MM.1S (cell line): ENCODE measurements around the gene CCR5AS.

Source experiments
- DNase-seq: peaks from one replicate; pipeline ENCODE4 v3.0.0-alpha.2; 2015
- H2AFZ ChIP-seq: fragments of 300-600 bp; sonication (generic); 2 replicates; pipeline ENCODE4 v1.6.0; 2016; ENCODE audit warnings: antibody characterized with exemption, low read length
- H3F3A ChIP-seq: fragments of 300-600 bp; sonication (generic); 2 replicates; pipeline ENCODE4 v1.6.1; 2016; ENCODE audit warnings: mild to moderate bottlenecking, antibody characterized with exemption, low read length, moderate library complexity, mixed read lengths; ENCODE audit not compliant: insufficient read depth
- H3K27ac ChIP-seq: fragments of 300-600 bp; sonication (generic); 2 replicates; pipeline ENCODE4 v1.5.1; 2016; ENCODE audit warnings: mild to moderate bottlenecking, low read length
- H3K27me3 ChIP-seq: fragments of 300-600 bp; sonication (generic); replicated peaks from 2 replicates; pipeline ENCODE4 v1.6.0; 2016; ENCODE audit warnings: low read length; ENCODE audit not compliant: insufficient read depth
- H3K36me3 ChIP-seq: fragments of 300-600 bp; sonication (generic); replicated peaks from 2 replicates; pipeline ENCODE4 v1.6.1; 2016; ENCODE audit warnings: mild to moderate bottlenecking, low read length, mixed read lengths; ENCODE audit not compliant: insufficient read depth
- H3K4me1 ChIP-seq: fragments of 300-600 bp; sonication (generic); 2 replicates; pipeline ENCODE4 v1.6.1; 2016; ENCODE audit warnings: low read length, mixed read lengths
- H3K4me2 ChIP-seq: fragments of 300-600 bp; sonication (generic); 2 replicates; pipeline ENCODE4 v1.6.0; 2016; ENCODE audit warnings: low read depth, low read length
- H3K4me3 ChIP-seq: fragments of 300-600 bp; sonication (generic); 2 replicates; pipeline ENCODE4 v1.5.1; 2016; ENCODE audit warnings: low read length, mixed read lengths
- H3K79me2 ChIP-seq: fragments of 300-600 bp; sonication (generic); 2 replicates; pipeline ENCODE4 v1.6.1; 2016; ENCODE audit warnings: mixed run types, low read length, mixed read lengths
- H3K9ac ChIP-seq: fragments of 300-600 bp; sonication (generic); 2 replicates; pipeline ENCODE4 v1.6.1; 2016; ENCODE audit warnings: low read length, mixed read lengths
- H3K9me2 ChIP-seq: fragments of 300-600 bp; sonication (generic); replicated peaks from 2 replicates; pipeline ENCODE4 v1.6.1; 2016; ENCODE audit warnings: mild to moderate bottlenecking, low read length, mixed read lengths; ENCODE audit not compliant: insufficient read depth
- H3K9me3 ChIP-seq: fragments of 300-600 bp; sonication (generic); replicated peaks from 2 replicates; pipeline ENCODE4 v1.6.1; 2016; ENCODE audit warnings: mild to moderate bottlenecking, low read length, mixed read lengths; ENCODE audit not compliant: insufficient read depth
- H4K20me1 ChIP-seq: fragments of 300-600 bp; sonication (generic); 2 replicates; pipeline ENCODE4 v1.6.1; 2016; ENCODE audit warnings: mild to moderate bottlenecking, low read length, moderate library complexity, mixed read lengths; ENCODE audit not compliant: insufficient read depth
- CTCF ChIP-seq: fragments of 300-600 bp; sonication (generic); IDR thresholded peaks from 2 replicates; pipeline ENCODE4 v1.5.1; 2016; ENCODE audit warnings: antibody characterized with exemption, low read length, mixed read lengths
- EZH2 ChIP-seq: fragments of 300-600 bp; sonication (generic); optimal IDR thresholded peaks from 2 replicates; pipeline ENCODE3; 2017; ENCODE audit warnings: low read depth, mild to moderate bottlenecking, antibody characterized with exemption, low read length, mixed read lengths
- EZH2phosphoT487 ChIP-seq: fragments of 300-600 bp; sonication (generic); IDR thresholded peaks from 2 replicates; pipeline ENCODE4 v1.6.1; 2018; ENCODE audit warnings: antibody characterized with exemption, low read length

The CCR5AS gene

DNA sequence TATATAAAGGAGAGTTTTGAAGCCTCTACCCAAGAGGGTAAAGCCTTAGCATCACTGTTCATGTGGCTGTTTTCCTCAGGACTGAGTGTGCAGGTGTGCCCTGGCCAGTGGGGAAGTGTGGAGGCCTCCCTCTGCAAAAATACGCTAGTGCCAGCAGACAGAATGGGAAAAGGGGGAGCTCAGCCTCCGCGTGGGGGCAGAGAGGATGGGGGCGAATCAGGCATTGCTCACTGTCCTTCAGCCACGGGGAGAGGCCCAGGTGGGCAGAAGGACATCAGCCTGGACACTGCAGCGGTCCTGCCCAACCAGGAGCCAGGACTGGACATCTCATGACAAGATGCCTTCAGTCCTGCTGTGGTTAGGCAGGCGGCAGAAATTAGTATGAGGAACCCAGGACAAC, 47.7 kb upstream of the CCR5AS start:
- no peaks in the 10 kb centered on the region for H3K27me3 ChIP-seq

GRCh38 chr3:46454209-46454595, 47.3 kb upstream of the CCR5AS start:
- Histone ChIP-seq H3K9me2 (no peaks in the 10 kb centered on the region), H3K27ac (peak overlapping the region; percentile 47; the same call in 1 of the 2 replicates), H3K79me2 (no peaks in the 10 kb centered on the region), H3K4me1 (peaks cover 22% of the 10 kb centered on the region), H3K9ac (peak overlapping the region; percentile 16; the same call in 1 of the 2 replicates), H4K20me1 (no peaks in the 10 kb centered on the region), H2AFZ (peak overlapping the region; percentile 63), H3K36me3 (no peaks in the 10 kb centered on the region), H3K27me3 (no peaks in the 10 kb centered on the region), H3K4me2 (peak overlapping the region; percentile 68), H3F3A (0 out of 2 replicates have a peak, but pooled peaks cover 5% of the 10 kb centered on the region), H3K4me3 (peak overlapping the region; percentile 5; the same call in 1 of the 2 replicates), H3K9me3 (no peaks in the 10 kb centered on the region)
- TF ChIP-seq CTCF (no peak), EZH2phosphoT487 (no peak), EZH2 (no peak)
- peak; percentile 59 for DNase-seq

More for the DNA sequence above, 47.7 kb upstream of the CCR5AS start:
- H3K79me2 ChIP-seq = no peaks in the 10 kb centered on the region
- H3K9me3 ChIP-seq = no peaks in the 10 kb centered on the region
- no peak overlapping the region for H3K9ac ChIP-seq
- peaks cover 22% of the 10 kb centered on the region for H3K4me1 ChIP-seq
- no peak overlapping the region for H2AFZ ChIP-seq
- TF ChIP-seq CTCF = no peak
- no peak for TF ChIP-seq EZH2
- TF ChIP-seq EZH2phosphoT487 = no peak
- H4K20me1 ChIP-seq = no peaks in the 10 kb centered on the region
- no peaks in the 10 kb centered on the region for H3K9me2 ChIP-seq
- no peak overlapping the region for H3K4me2 ChIP-seq
- no peak overlapping the region for H3K4me3 ChIP-seq
- H3F3A ChIP-seq = 0 out of 2 replicates have a peak, but pooled peaks cover 5% of the 10 kb centered on the region
- H3K36me3 ChIP-seq = no peaks in the 10 kb centered on the region
- H3K27ac ChIP-seq = peak overlapping the region; percentile 47; the same call in 1 of the 2 replicates
- no peak for DNase-seq

DNA sequence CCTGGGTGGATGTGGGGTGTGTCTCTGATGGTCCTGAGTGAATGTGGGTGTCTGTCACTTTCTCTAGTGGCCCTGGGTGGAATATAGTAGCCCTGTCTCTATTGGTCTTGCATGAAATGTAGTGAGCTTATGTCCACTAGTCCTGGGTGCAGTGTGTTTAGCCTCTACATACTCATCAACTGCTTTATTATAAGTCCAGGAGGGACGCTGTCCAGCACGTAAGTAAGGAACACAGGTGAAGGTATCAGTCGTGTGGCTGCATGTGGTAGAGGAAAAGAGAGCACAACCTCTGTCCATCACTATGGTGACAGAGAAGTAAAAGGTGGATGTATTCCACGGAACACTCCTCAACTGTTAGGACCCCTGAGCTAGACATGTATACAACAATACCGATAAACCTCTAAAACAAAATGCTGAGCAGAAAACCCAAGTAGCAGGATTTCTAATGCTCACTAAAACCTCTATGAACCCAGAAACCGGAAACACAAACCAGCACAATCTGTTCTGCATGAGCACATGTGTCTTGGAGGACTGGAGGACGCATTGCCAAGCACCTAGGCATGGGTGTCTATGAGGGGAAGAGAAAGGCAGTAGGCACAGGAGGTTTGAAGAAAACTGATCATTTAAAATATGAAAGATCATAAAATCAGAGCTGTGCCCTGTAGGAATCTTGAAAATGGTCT, 46.8 kb upstream of the CCR5AS start:
- no peaks in the 10 kb centered on the region for H4K20me1 ChIP-seq
- peak overlapping the region; percentile 68 for H3K4me2 ChIP-seq
- H3K9ac ChIP-seq = peak overlapping the region; percentile 16; the same call in 1 of the 2 replicates
- H3K9me3 ChIP-seq = no peaks in the 10 kb centered on the region
- H3K36me3 ChIP-seq = no peaks in the 10 kb centered on the region
- peak; percentile 35 for DNase-seq
- no peaks in the 10 kb centered on the region for H3K27me3 ChIP-seq
- no peak for TF ChIP-seq EZH2phosphoT487
- TF ChIP-seq CTCF = no peak
- no peak for TF ChIP-seq EZH2
- H3K4me1 ChIP-seq = peaks cover 22% of the 10 kb centered on the region
- no peaks in the 10 kb centered on the region for H3K9me2 ChIP-seq
- H3K79me2 ChIP-seq = no peaks in the 10 kb centered on the region
- peak overlapping the region; percentile 63 for H2AFZ ChIP-seq
- peak overlapping the region; percentile 5; the same call in 1 of the 2 replicates for H3K4me3 ChIP-seq
- 0 out of 2 replicates have a peak, but pooled peaks cover 5% of the 10 kb centered on the region for H3F3A ChIP-seq
- peak overlapping the region; percentile 47 for H3K27ac ChIP-seq
